Activated effector memory CD4-positive, alpha-beta T cell treated with anti-CD3 and anti-CD28 coated beads, Interleukin-2, amount 50 U/mL, for 16 hours (primary cell): ENCODE measurements around the gene GJA8.
"Not testable (repeated sequence)": the region's sequence is repeated elsewhere in the genome, so short reads cannot be mapped to it uniquely, and the experiment has no call there.

Source experiments
- DNase-seq: peaks from one replicate; pipeline ENCODE4 v3.0.0-alpha.2; 2020

Gene GJA8

GRCh38 chr1:147928236-147929132 lies 25.9 kb downstream of the GJA8 start, which contains the start of gene GPR89B:
TSS of gene GPR89B (plus strand) at chr1:147928420. CDS start at chr1:147928537, 117 bp downstream.
- DNase-seq: peak; percentile 98

GRCh38 chr1:147931137-147931536 lies 28.5 kb downstream of the GJA8 start:
- not testable (repeated sequence) for DNase-seq

- DNase-seq: not testable (repeated sequence)
Measured at GRCh38 chr1:147935296-147935695, 32.7 kb downstream of the GJA8 start.

- not testable (repeated sequence) for DNase-seq
Measured at GRCh38 chr1:147940456-147940855, 37.9 kb downstream of the GJA8 start.

GRCh38 chr1:147942563-147942962 lies 40.0 kb downstream of the GJA8 start:
- DNase-seq: not testable (repeated sequence)

GRCh38 chr1:147949517-147949916 lies 46.9 kb downstream of the GJA8 start:
- DNase-seq: not testable (repeated sequence)
